NCI-H524 treated with DMSO at 0.1 percent for 48 hours (cell line): ENCODE results near the gene GRAP.
"Not testable (repeated sequence)": the region's sequence is repeated elsewhere in the genome, so short reads cannot be mapped to it uniquely, and the experiment has no call there.

Experiments
- DNase-seq: peaks from one replicate; lab custom pipeline; 2025; lab: John Stamatoyannopoulos, UW

GRAP gene

GRCh38 chr17:19046782-19047375, at the start of gene GRAP:
Gene GRAP (minus strand): TSS chr17:19046957. CDS start chr17:19046926, 31 bp downstream.
- DNase-seq: not testable (repeated sequence)

GRCh38 chr17:19093684-19094438, 47.1 kb upstream of the GRAP start:
- DNase-seq: not testable (repeated sequence)

- DNase-seq: not testable (repeated sequence)
Observed at GRCh38 chr17:19092737-19093683, 46.3 kb upstream of the GRAP start.

GRCh38 chr17:19090058-19090772, 43.5 kb upstream of the GRAP start:
- DNase-seq: not testable (repeated sequence)

- not testable (repeated sequence) for DNase-seq
Observed at GRCh38 chr17:19088804-19089685, 42.3 kb upstream of the GRAP start.

- not testable (repeated sequence) for DNase-seq
Observed at GRCh38 chr17:19077386-19077785, 30.6 kb upstream of the GRAP start.

GRCh38 chr17:19076398-19077192, 29.8 kb upstream of the GRAP start:
- not testable (repeated sequence) for DNase-seq

GRCh38 chr17:19070318-19071168, 23.8 kb upstream of the GRAP start:
- not testable (repeated sequence) for DNase-seq

- not testable (repeated sequence) for DNase-seq
Observed at GRCh38 chr17:19064378-19064777, 17.6 kb upstream of the GRAP start.

- not testable (repeated sequence) for DNase-seq
Observed at GRCh38 chr17:19063326-19063956, 16.7 kb upstream of the GRAP start.

- not testable (repeated sequence) for DNase-seq
Observed at GRCh38 chr17:19062718-19063325, 16.1 kb upstream of the GRAP start.

- not testable (repeated sequence) for DNase-seq
Observed at GRCh38 chr17:19062009-19062717, 15.4 kb upstream of the GRAP start.

GRCh38 chr17:19055447-19055846, 8.7 kb upstream of the GRAP start:
- DNase-seq: not testable (repeated sequence)

- not testable (repeated sequence) for DNase-seq
Observed at GRCh38 chr17:19048826-19049225, 2.1 kb upstream of the GRAP start.

GRCh38 chr17:19047510-19047909, 753 bp upstream of the GRAP start:
- DNase-seq: not testable (repeated sequence)

GRCh38 chr17:19044643-19045042, 2.1 kb downstream of the GRAP start:
- DNase-seq: not testable (repeated sequence)

- DNase-seq: not testable (repeated sequence)
Observed at GRCh38 chr17:19043032-19043431, 3.7 kb downstream of the GRAP start.
